GM21528 (cell line): ENCODE data around the gene FBXO41.

Experiments
- ATAC-seq: cut with Tn5 transposase; IDR thresholded peaks from one replicate; pipeline ENCODE4 v1.9.1; 2021; ENCODE audit warnings: mild to moderate bottlenecking, moderate library complexity; ENCODE audit not compliant: unreplicated experiment, low FRiP score

FBXO41 gene

GRCh38 chr2:73284296-73285158, at the start of gene FBXO41:
Gene FBXO41, minus strand, starts transcription at chr2:73284478. Its CDS starts 14,848 bp downstream, at chr2:73269630.
- ATAC-seq, result peak; percentile 71

DNA sequence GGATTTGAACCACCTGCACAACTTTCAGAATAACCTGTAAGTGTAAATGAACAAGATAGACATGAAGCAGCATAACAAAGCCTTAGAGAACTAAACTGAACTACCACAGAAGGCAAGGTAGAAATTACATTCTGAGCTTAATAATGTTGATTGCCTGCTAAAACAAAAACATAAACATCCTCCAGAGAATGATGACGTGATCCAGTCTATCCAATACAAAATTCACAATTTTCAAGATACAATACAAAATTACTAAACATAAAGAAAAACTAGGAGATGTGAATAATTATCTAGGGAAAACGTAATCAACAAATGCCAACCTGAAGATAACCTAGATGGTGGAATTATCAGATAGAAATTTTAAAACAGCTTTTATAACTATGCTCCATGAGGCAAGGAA, 49.8 kb upstream of the FBXO41 start:
- no peak for ATAC-seq

DNA sequence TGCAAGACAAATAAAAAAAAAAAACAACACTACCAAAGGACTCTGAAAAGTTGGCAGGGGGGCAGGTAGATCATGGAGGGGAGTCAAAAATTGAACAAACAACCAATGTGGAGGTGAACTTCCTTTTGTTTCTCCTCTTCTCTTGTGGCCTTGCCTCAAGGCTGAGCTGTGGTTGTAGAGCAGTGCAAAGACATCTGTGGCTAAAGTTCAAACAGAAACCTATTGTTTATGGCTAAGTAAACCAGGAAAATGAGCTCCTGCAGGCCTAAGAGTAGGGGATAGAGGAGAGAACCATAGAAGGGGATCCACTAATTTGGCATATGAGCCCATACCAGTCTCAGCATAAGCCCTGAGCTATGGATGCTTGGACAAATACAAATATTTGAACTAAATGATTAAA, 49.3 kb upstream of the FBXO41 start:
- ATAC-seq, result no peak

GRCh38 chr2:73324126-73324725, 39.9 kb upstream of the FBXO41 start:
- ATAC-seq, result no peak

GRCh38 chr2:73323551-73323950, 39.3 kb upstream of the FBXO41 start:
- ATAC-seq, result no peak

DNA sequence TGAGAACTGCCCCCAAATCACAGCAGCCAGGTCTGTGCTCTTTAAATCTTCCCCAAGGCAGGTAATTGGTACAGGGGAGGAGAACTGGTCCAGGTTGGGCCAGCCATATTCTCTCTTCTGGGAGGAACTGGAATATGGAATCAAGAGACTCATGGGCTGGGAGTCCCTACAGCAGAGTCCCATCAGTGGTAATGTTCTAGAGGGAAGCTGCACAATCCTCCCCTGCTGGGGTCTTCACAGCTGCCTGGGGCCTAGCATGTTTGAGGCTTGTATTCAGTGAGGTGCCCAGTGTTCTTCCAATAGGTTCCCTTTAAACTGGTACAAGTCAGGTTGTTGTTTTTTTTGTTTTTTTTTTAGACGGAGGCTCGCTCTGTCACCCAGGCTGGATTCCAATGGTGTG, 30.2 kb upstream of the FBXO41 start:
- ATAC-seq, result no peak

DNA sequence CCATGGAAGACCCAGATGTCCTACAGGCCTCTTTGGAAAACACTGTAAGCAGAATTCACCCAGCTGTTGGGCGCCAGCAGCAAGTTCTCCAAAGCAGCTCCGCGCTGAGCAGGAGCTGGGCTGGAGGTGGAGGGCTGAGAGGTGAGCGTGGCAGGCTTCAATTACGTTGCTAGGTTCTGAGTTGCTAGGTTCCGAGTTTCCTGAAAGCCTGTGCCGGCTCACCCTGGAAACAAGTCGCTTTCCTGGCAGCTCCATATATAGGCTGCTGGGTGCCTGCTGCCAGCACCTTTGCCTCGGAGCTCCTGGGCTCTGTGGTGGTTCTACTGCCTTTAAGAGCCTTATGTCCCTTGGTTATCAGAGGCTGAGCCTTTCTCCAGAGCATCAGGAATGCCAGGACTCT, 23.4 kb upstream of the FBXO41 start:
- no peak for ATAC-seq

- no peak for ATAC-seq
Measured at GRCh38 chr2:73301636-73302035, 17.4 kb upstream of the FBXO41 start.

DNA sequence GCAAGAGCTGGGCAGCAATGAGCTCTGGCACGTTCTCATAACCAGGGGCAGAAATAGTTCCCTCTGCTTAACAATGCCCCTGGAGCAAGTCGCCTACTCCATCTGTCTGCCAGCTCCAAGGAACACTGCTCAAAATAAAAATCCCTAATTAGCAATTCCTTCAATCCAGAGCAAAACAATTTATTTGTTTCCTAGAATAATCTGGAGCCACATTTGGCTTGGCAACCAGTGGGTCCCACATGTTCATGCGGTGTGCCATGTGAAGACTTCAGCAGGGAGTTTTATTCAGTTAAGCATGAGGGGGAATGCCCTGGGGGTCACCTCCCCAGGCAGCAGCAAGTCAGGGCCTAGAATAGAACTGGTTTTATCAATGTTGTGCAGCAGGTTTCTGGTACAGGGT, 16.6 kb upstream of the FBXO41 start:
- no peak for ATAC-seq

- no peak for ATAC-seq
Measured at GRCh38 chr2:73297586-73297985, 13.3 kb upstream of the FBXO41 start.

DNA sequence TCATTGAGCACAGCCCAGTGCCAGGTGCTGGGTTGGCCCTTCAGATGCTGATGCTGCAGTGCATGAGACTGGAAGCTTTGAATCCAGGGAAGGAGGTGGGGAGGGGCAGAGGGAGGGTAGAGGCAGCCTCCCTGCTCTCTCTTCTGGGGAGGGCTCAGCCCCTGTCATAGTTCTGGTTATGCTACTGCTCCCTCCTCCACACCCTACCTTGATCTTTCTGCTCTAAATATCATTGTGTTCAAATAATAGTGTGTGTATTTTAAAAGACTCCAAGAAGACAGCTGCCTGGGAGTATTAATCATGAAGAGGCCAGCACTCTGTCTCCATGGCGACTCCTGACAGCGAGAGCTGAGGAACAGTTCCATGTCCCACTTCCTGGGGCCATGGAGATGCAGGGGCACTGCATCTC, 12.9 kb upstream of the FBXO41 start:
- no peak for ATAC-seq

- ATAC-seq, result no peak
Measured at GRCh38 chr2:73295751-73296400, 11.6 kb upstream of the FBXO41 start.

DNA sequence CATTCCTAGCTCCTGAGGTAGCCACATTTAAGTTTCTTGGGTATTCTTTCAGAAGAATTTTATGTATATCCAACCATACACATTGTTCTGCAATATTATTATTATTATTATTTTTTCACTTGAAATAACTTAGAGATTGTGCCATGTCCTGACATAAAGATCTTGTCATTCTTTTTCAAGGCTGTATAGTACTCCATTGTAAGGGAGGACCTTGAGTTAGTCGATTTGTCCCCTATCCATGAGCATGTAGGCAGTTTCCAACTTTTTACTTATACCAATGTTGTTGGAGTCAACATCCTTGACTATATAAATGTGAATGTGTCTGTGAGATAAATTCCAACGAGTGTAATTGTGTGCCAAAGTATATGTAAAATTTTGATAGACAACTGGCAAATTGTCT, 10.0 kb upstream of the FBXO41 start:
- ATAC-seq, result no peak

DNA sequence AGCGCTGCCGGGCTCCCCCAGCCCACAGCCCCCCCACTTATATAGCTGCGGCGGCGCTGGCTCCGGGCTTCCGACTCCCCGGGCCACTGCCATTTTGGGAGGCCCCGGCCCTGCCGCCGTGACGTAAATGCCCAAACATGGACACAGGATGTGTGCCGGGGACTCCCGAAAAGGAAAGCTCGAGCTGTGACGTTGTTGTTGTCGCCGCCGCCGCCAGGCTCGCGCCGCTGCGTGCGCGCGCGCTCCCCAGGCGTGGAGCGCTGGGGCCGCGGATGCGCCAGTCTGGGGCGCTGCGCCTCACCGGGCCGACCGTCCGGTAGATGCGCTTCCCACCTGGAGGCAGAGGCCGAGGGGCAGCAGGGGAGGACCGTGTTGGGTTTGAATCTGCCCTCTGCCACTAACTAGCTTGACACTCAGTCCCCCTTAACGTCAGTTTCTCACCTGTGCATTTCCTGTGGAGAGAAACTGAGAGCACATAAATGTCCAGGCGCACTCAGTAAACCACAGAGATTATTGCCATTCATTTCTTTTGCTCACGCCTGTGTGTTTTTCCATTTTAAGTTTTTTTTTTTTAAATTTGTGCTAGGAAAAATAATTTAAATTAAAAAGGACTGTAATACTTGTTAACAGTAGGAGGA, 9.4 kb upstream of the FBXO41 start, which contains the start of gene EGR4:
TSS of gene EGR4 (minus strand) at position 15 of the 638 bp plus-strand sequence. CDS start 231 bp downstream, outside the sequence.
- ATAC-seq, result peak; percentile 83

DNA sequence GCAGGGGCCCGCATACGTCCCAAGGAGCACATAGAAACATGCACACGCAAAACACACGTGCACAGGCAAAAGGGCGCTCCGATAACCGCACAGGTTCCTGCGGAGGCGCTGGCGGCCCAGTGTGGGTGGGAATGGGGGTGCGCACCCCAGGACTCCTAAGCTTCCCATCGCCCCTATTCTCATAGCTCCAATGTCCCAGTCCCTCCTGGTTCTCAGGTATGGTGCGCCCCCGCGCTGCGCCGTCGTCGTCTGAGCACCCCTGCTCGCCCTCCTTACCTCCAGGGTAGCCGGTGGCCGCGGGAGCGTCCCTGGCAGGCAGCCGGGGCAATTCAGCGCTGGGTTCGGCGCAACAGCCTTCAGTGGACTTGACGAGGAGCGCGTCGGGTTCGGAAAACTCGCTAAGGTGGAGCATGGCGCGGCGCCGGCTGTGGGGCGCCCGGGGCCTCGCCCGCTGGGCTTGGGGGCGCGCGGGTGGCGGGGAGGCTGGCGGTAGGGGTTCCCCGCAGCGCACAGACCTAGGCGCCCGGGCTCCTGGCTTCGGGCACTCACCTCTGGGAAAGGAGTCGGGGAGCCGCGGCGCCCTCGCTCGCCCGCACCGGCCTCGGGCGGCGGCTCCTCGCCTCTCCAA, 8.7 kb upstream of the FBXO41 start:
- ATAC-seq, result peak; percentile 5

GRCh38 chr2:73292316-73292905, 8.1 kb upstream of the FBXO41 start:
- no peak for ATAC-seq

DNA sequence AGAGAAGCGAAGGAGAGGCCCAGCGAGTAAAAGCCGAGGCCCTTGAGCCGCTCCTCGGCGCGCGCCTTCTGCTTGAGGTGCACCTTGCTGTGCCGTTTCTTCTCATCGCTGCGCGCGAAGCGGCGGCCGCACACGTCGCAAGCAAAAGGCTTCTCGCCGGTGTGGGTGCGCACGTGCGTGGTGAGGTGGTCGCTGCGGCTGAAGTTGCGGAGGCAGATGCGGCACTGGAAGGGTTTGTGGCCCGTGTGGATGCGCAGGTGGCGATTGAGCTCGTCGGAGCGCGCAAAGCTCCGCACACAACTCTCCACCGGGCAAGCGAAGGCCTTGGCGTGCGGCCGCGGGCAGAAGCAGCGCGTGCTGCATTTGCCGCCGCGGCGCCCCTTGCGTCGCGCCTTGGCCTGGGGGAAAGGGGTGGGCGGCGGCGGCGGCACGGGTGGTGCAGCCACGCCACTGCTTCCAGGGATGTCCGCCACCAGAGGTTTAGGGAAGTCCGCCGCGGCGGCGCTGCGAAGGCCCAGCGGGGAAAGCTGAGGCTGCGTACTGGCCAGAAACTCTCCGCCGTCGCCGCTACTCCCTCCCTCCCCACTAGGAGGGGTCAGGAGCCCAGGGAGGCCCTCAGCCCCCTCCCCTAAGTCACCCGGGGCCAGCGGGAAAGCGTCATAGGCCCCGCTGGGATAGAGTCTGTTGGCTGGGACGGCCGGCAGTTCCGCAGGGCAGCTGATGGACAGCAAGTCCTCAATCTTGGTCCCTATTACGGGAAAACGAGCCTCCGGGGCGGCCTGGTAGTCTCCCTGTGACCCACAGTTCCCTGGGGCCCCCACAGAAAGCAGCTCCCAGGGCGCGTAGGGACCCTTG, 7.4 kb upstream of the FBXO41 start:
- ATAC-seq, result no peak

GRCh38 chr2:73291093-73291460, 6.8 kb upstream of the FBXO41 start:
- no peak for ATAC-seq
